Activated T-cell treated with anti-CD3 and anti-CD28 coated beads, Interleukin-2, amount 50 U/mL, for 24 hours (primary cell): ENCODE data around the gene KDM6A.
"Not testable (repeated sequence)": the region's sequence is repeated elsewhere in the genome, so short reads cannot be mapped to it uniquely, and the experiment has no call there.

Experiments used
- DNase-seq: peaks from one replicate; pipeline ENCODE4 v3.0.0-alpha.2; 2020
- H3K27ac Mint-ChIP-seq: 2 replicates; pipeline ENCODE4 v1.8.0; 2020; ENCODE audit warnings: mild to moderate bottlenecking, mixed read lengths
- H3K27me3 Mint-ChIP-seq: 2 replicates; pipeline ENCODE4 v1.8.0; 2020; ENCODE audit warnings: mixed read lengths
- H3K36me3 Mint-ChIP-seq: 2 replicates; pipeline ENCODE4 v1.8.0; 2020; ENCODE audit warnings: low read depth, mixed read lengths
- H3K4me1 Mint-ChIP-seq: 2 replicates; pipeline ENCODE4 v1.8.0; 2020; ENCODE audit warnings: low read depth, mixed read lengths
- H3K4me3 Mint-ChIP-seq: 2 replicates; pipeline ENCODE4 v1.8.0; 2020; ENCODE audit warnings: mild to moderate bottlenecking, moderate library complexity, mixed read lengths
- H3K9me3 Mint-ChIP-seq: 2 replicates; pipeline ENCODE4 v1.8.0; 2020; ENCODE audit warnings: mixed read lengths

KDM6A gene

DNA sequence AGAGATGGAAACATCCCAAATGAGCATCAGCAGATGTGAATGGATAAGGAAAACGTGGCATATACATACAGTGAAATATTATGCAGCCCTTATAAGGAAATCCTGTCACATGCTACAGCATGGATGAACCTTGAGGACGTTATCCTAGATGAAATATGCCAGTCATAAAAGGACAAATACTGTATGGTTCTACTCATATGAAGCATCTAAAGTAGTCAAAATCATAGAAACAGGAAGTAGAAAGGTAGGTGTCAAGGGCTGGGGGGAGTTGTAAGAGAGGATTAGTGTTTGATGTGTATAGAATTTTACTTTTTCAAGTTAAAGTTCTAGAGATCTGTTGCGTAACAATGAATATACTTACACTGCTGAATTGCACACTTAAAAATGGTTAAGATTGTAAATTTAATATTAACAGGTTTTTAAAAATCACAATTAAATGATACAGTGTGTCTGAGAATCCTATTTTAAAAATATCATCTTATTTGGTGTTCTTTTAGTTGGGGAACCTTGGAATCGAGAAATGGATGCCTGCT is 58.5 kb downstream of the KDM6A start:
- Mint-ChIP-seq H3K4me3 (no peak overlapping the region), H3K9me3 (peaks cover 8% of the 10 kb centered on the region), H3K27me3 (no peaks in the 10 kb centered on the region), H3K4me1 (peaks cover 75% of the 10 kb centered on the region), H3K36me3 (peaks cover 11% of the 10 kb centered on the region), H3K27ac (peak overlapping the region; percentile 50)
- no peak for DNase-seq

DNA sequence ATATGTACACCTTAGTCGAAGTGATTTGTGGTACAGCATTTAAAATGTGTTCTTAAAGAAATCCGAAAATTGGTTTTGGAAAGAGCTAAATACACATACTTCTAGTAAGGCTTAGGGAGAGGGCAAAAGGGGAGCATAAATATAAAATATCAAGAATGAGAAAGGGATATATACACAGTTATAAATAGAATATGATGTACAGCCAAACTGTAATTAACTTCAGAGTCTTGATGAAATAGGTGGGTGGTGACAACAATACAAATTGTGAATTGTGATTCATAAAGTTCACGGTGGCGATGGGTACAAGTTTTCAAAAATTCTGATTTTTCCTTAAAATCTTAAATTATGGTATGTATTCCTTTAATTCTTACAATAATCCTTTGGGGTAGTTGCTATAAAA is 62.2 kb downstream of the KDM6A start:
- DNase-seq = no peak
- no peaks in the 10 kb centered on the region for H3K27me3 Mint-ChIP-seq
- no peak overlapping the region for H3K27ac Mint-ChIP-seq
- H3K36me3 Mint-ChIP-seq = peaks cover 18% of the 10 kb centered on the region
- H3K4me3 Mint-ChIP-seq = no peak overlapping the region
- H3K9me3 Mint-ChIP-seq = peaks cover 2% of the 10 kb centered on the region
- peaks cover 75% of the 10 kb centered on the region for H3K4me1 Mint-ChIP-seq

DNA sequence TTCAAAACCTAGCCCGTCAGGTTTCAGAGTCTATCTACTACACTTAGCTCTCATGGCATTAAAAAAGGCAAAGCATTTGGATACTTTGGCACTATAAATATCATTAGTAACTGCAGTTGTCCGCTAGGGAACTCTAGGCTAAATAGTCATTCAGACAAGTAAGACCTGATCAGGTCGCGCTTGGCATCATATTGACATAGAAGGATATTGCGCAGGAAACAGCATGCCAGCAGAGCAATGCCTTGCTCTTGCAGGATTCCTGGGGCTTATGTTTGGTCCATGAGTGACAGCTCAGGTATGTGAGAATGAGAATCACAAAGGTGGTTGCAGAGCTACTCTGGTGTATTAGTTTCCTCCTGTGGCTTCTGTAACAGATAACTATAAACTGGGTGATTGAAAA is 62.7 kb downstream of the KDM6A start:
- no peak overlapping the region for H3K27ac Mint-ChIP-seq

DNA sequence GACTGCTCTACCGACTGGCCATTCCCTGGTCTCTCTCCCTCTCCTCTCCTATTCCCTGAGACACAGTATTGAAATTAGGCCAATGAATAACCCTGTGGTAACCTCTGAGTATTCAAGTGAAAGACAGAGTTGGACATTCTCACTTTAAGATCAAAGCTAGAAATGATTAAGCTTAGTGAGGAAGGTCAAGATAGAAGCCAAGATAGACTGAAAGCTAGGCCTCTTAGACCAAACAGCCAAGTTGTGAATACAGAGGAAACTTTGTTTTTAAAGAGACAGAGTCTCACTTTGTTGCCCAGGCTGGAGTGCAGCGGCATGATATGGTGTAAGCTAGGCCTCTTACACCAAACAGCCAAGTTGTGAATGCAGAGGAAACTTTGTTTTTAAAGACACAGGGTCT is 64.6 kb downstream of the KDM6A start:
- peaks cover 65% of the 10 kb centered on the region for H3K4me1 Mint-ChIP-seq
- H3K4me3 Mint-ChIP-seq = no peak overlapping the region
- H3K27me3 Mint-ChIP-seq = no peaks in the 10 kb centered on the region
- peaks cover 24% of the 10 kb centered on the region for H3K36me3 Mint-ChIP-seq
- H3K9me3 Mint-ChIP-seq = peaks cover 4% of the 10 kb centered on the region
- H3K27ac Mint-ChIP-seq = peak overlapping the region; percentile 22
- no peak for DNase-seq

More for the DNA sequence above, 62.7 kb downstream of the KDM6A start:
- DNase-seq = no peak
- Mint-ChIP-seq H3K9me3 (peaks cover 2% of the 10 kb centered on the region), H3K4me1 (peaks cover 77% of the 10 kb centered on the region), H3K4me3 (no peak overlapping the region), H3K36me3 (peaks cover 22% of the 10 kb centered on the region), H3K27me3 (no peaks in the 10 kb centered on the region)

DNA sequence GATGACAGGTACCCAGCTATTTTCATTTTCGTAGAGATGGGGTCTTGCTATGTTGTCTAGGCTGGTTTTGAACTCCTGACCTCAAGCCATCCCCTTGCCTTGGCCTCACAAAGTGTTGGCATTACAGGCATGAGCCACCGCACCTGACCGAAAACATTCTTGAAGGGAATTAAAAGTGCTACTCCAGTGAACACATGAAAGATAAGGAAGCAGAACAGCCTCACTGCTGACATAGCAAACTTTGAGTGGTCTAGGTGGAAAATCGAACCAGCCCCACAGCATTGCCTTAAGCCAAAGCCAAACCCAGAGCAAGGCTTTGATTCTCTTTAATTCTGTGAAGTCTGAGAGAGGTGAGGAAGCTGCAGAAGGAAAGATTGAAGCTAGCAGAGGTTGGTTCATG is 65.1 kb downstream of the KDM6A start:
- Mint-ChIP-seq H3K4me1 (peaks cover 65% of the 10 kb centered on the region), H3K36me3 (peaks cover 28% of the 10 kb centered on the region), H3K27me3 (no peaks in the 10 kb centered on the region), H3K27ac (no peak overlapping the region), H3K9me3 (peaks cover 4% of the 10 kb centered on the region), H3K4me3 (no peak overlapping the region)
- no peak for DNase-seq

DNA sequence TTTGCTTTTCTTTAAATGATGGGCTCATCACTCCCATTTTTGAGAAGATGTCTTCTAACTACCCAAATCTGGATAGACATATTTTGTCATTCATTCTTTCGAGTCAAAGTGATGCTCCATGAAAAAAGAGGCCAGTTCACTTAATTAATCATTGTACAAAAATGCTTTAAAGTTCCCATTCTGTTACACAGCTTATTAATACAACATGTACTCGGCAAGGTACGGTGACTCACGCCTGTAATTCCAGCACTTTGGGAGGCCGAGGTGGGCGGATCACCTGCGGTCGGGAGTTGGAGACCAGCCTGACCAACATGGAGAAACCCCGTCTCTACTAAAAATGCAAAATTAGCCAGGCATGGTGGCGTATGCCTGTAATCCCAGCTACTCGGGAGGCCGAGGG is 67.6 kb downstream of the KDM6A start:
- not testable (repeated sequence) for H3K27ac Mint-ChIP-seq, H3K27me3 Mint-ChIP-seq, H3K4me3 Mint-ChIP-seq, DNase-seq
- peaks cover 54% of the 10 kb centered on the region for H3K4me1 Mint-ChIP-seq
- peaks cover 16% of the 10 kb centered on the region for H3K9me3 Mint-ChIP-seq
- peaks cover 52% of the 10 kb centered on the region for H3K36me3 Mint-ChIP-seq

DNA sequence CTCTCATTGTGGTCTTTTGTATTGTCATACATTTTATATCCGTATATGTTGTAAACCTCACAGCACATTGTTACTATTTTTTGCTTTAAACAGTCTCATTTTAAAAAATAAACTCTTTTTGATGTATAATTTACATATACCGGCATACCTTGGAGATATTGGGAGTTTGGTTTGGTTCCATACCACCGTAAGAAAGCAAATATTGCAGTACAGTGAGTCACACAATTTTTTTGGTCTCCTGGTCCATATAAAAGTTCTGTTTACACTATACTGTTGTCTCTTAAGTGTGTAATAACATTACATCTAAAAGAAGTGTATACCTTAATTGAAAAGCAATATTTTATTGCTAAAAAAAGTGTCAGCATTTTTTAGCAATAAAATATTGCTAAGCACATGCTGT is 70.0 kb downstream of the KDM6A start:
- no peak overlapping the region for H3K27ac Mint-ChIP-seq
- H3K4me1 Mint-ChIP-seq = peaks cover 46% of the 10 kb centered on the region
- H3K4me3 Mint-ChIP-seq = no peak overlapping the region
- DNase-seq = no peak
- H3K27me3 Mint-ChIP-seq = no peaks in the 10 kb centered on the region
- H3K9me3 Mint-ChIP-seq = peaks cover 16% of the 10 kb centered on the region
- H3K36me3 Mint-ChIP-seq = peaks cover 64% of the 10 kb centered on the region

DNA sequence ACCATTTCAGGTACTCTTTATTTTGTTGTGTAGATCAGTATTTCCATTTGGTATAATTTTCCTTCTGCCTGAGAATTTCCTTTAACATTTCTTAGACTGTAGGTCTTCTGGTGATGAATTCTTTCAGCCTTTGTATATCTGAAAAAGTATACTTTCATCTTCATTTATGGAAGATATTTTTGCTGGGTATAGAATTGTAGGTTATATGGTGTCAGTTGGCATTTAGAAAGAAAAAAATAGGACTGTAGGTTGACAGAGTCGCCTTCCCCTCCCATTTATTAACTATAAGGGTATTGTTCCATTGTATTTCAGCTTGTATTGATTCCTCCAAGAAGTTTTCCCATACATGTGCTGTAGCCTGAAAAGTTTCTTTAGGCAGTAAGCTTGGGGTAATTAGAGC is 71.9 kb downstream of the KDM6A start:
- H3K4me1 Mint-ChIP-seq = peaks cover 43% of the 10 kb centered on the region
- DNase-seq = no peak
- no peak overlapping the region for H3K4me3 Mint-ChIP-seq
- no peaks in the 10 kb centered on the region for H3K27me3 Mint-ChIP-seq
- peaks cover 56% of the 10 kb centered on the region for H3K36me3 Mint-ChIP-seq
- H3K9me3 Mint-ChIP-seq = peaks cover 14% of the 10 kb centered on the region
- no peak overlapping the region for H3K27ac Mint-ChIP-seq

DNA sequence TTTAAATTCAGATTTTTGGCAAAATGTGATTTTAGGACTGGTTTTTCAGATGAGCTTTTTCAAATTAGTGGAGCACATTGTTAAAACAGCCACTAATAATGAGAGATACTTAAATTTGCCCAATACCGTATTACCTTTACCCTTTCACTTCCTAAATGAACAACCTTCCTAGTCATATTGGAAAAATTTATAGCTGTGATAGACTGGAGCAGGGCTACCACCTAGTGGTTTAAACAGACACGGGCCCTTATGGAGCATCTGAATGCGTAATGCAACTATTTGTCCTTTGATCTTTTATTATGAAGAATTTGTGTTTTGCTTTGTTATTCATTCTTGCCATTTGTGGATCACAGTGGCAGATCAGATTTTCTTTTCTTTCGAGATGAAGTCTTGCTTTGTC is 72.7 kb downstream of the KDM6A start:
- Mint-ChIP-seq H3K27ac (no peak overlapping the region), H3K4me3 (no peak overlapping the region), H3K27me3 (no peaks in the 10 kb centered on the region), H3K4me1 (peaks cover 48% of the 10 kb centered on the region), H3K36me3 (peaks cover 50% of the 10 kb centered on the region), H3K9me3 (peaks cover 14% of the 10 kb centered on the region)
- no peak for DNase-seq

DNA sequence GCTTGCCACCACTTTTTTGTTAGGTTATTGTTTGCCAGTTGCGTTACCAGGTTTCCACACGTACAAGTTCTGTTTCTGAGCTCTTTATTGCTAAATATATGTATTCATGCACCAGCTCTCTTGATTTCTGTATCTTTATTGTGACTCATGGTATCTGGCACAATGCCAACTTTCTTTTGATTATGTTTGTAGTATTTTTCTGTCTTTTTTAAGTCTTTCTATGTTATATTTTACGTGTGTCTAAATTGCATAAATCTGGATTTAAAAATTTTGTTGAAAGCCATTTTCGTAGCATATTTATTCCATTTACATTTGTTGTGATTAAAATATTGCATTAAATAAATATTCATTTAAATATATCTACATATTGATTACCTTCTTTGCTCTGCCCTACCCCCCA is 73.8 kb downstream of the KDM6A start:
- Mint-ChIP-seq H3K27ac (no peak overlapping the region), H3K4me3 (no peak overlapping the region), H3K27me3 (no peaks in the 10 kb centered on the region), H3K4me1 (peaks cover 57% of the 10 kb centered on the region), H3K36me3 (peaks cover 50% of the 10 kb centered on the region), H3K9me3 (peaks cover 14% of the 10 kb centered on the region)
- no peak for DNase-seq

DNA sequence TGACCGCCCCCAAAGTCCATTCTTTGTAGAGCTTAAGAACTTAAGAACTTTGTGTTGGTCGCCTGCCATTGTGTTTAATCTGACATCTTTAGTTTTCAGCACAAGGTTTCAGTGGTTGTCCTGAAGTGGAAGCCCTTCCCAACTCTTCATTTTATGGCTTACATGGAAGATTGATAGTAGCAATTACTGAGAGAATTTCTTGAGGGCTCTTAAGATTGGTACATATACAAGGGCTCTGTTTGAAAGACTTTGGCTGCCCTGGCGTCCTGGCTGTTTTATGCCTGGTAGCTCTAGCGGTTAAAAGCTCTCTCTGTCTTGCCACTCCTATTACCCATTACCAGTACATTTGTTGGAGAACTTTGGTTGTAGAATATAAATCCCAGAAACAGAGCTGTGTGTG is 75.0 kb downstream of the KDM6A start:
- Mint-ChIP-seq H3K9me3 (peaks cover 12% of the 10 kb centered on the region), H3K4me1 (peaks cover 64% of the 10 kb centered on the region), H3K27ac (no peak overlapping the region), H3K36me3 (peaks cover 50% of the 10 kb centered on the region), H3K4me3 (no peak overlapping the region), H3K27me3 (no peaks in the 10 kb centered on the region)
- DNase-seq = no peak

DNA sequence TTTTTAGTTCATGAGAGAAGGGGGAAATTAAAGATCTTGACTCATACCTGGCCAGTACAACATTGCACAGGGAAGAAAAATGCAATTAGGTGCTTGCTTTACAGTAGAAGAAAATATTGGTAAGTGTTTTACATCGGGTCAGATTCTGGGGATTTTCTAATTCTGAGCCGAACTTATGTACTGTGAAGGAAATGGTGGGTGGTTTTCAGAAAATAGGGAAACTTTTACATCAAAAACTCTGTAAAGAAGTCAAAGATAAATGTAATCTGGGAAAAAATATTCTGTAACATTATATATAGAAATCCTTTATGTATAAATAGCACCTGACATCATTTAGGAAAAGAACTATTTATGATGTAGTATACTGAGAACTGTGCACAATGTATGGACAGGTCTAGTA is 75.4 kb downstream of the KDM6A start:
- Mint-ChIP-seq H3K27ac (no peak overlapping the region), H3K4me1 (peaks cover 66% of the 10 kb centered on the region), H3K4me3 (no peak overlapping the region), H3K36me3 (peaks cover 49% of the 10 kb centered on the region), H3K27me3 (no peaks in the 10 kb centered on the region), H3K9me3 (peaks cover 12% of the 10 kb centered on the region)
- no peak for DNase-seq

DNA sequence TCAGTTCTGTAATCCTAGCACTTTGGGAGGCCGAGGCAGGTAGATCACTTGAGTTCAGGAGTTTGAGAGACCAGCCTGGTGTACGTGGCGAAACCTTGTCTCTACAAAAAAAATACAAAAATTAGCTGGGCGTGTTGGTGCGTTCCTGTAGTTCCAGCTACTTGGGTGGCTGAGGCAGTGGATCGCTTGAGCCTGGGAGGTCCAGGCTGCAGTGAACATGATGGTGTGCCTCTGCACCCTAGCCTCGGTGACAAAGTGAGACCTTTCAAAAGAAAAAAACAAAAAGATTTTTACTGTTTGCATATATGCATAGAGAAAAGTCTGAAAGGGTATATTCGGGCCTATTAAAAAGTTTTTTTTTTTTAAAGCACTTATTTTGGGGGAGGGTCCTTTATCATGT is 76.1 kb downstream of the KDM6A start:
- no peak for DNase-seq
- Mint-ChIP-seq H3K9me3 (peaks cover 12% of the 10 kb centered on the region), H3K4me3 (no peak overlapping the region), H3K4me1 (peaks cover 72% of the 10 kb centered on the region), H3K36me3 (peaks cover 42% of the 10 kb centered on the region), H3K27ac (no peak overlapping the region), H3K27me3 (no peaks in the 10 kb centered on the region)

DNA sequence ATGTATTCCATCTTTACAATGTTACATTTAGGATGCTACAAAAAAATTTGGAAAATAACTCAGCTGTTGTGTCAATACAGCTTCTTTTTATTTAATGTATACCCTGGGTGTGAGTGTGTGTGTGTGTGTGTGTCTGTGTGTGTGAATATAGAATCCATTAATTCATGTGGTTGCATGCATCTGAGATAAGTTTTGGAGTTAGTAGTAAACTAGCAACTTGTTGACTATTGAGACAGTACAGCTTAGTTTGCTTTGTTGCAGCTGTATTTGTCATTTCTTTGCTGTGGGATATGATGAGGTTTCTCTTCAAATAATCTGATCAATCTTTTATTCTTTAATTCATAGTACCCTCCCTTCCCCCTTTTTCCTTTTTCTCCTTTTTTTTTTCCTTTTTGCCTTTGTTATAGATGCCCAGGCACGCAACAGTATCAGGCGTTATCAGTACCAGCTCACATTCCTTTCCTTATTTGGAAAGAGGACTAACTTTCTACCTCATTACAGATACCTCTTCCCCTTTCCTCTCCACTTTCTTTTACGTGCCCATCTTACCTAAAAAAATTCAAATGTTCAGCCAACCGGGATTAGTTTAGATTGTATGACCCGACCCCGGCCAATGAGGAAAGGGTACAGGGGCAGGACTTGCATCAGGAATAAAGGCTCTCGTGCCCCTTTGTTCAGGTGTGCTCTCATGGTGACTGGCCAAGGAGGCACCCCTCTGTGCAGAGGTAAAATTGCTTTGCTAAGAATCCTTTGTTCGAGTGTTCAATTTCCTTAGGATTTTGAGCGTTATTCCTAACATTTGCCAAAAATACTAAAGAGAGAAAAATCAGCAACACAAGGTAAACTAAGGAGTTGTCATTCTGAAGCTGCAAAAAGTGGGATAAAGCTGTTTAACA is 77.7 kb downstream of the KDM6A start:
- H3K36me3 Mint-ChIP-seq = peaks cover 26% of the 10 kb centered on the region
- not testable (repeated sequence) for H3K9me3 Mint-ChIP-seq, H3K4me3 Mint-ChIP-seq, H3K27ac Mint-ChIP-seq, DNase-seq, H3K27me3 Mint-ChIP-seq
- peaks cover 75% of the 10 kb centered on the region for H3K4me1 Mint-ChIP-seq

DNA sequence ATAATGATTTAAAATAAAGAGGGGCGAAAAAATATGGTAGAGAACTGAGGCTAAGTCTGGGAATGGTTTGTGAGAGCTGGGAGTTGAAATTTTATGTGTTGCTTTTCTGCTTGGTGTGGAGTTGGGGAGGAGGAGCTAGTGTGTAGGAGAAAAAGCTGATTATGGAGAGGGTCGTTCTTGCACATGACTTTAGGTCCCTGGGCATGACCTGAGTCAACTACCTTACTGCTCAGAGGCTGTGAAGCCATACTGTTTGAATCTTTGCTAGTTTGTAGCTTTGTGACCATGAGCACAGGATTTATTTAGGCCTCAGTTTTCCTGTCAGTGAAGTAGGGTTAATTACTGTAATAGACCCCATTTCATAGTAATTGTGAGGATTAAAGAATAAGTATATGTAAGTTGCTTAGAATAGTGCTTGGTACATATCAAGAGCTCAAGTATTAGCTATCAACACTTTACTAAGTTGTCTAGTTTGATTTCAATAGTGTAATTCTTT is 78.6 kb downstream of the KDM6A start:
- Mint-ChIP-seq H3K27me3 (no peaks in the 10 kb centered on the region), H3K4me3 (no peak overlapping the region), H3K36me3 (peaks cover 20% of the 10 kb centered on the region), H3K9me3 (no peaks in the 10 kb centered on the region), H3K27ac (peak overlapping the region; percentile 6), H3K4me1 (peaks cover 78% of the 10 kb centered on the region)
- DNase-seq = no peak
